HG03045 (cell line): Measurements from ENCODE around the gene COQ9.
"Not testable (repeated sequence)": the region's sequence is repeated elsewhere in the genome, so short reads cannot be mapped to it uniquely, and the experiment has no call there.

Source experiments
- ATAC-seq: cut with Tn5 transposase; IDR thresholded peaks from one replicate; pipeline ENCODE4 v1.9.1; 2021; ENCODE audit warnings: mild to moderate bottlenecking, moderate library complexity; ENCODE audit not compliant: unreplicated experiment

The COQ9 gene

DNA sequence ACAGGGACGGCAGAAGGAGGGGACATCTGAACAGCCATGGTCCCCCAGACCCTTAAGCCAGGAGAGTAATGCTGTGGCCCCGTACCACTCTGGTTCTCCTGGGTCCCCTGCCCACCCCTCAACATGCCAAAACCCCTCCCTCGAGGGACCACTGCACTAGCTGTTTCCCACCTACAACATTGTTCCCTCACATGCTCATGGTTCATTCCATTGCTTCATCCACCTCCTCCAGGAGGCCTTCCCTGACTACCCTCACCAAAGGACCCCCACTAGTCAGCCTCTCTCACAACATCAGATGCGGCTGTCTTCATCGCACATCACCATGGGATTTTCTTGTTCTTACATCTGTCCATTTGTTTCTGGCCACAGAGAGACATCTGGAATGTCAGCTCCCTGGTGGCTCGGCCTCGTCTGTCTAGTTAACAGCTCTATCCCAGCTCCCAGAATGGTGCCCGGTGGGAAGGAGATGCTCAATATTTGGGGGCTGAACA, 37.3 kb downstream of the COQ9 start:
- ATAC-seq, result no peak

DNA sequence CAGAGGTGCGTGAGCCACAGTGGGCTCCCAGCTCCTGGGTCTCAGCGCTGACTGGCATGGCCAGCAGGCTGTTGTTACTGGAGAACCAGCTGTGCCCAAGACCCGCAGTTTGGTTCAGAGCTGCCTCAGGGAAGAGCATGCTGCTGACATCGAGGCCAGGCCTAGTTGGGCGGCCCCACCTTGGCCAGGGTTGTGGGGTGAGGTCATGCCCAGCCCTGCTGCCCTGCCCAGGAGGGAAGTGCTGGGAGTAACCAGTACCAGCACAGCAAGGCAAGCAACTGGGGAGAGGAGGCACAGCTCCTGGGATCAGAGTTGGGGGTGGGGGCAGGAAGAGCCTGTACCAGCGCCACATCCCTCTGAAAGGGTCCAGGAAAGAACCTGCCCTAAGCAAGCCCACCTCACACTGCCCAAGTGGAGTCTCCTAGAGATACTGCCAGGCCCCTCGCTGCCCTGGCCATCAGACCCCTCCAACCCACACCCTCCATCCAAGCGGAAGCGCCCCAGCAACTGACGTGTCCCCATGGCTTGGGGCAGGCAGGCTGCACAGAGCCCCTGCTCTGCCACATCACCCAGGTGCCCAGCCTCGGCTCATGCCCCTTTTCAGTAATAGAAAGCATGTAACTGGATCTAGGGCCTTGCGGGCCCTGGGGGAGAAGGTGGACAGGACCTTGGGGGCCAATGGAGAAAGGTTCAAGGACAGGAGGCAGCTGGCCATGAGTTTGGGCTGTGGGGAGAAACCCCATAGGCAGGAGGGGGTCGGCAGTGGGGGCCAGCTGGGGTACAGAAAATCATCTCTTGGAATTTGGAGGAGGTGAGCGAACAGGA, 38.0 kb downstream of the COQ9 start:
- ATAC-seq, result no peak

DNA sequence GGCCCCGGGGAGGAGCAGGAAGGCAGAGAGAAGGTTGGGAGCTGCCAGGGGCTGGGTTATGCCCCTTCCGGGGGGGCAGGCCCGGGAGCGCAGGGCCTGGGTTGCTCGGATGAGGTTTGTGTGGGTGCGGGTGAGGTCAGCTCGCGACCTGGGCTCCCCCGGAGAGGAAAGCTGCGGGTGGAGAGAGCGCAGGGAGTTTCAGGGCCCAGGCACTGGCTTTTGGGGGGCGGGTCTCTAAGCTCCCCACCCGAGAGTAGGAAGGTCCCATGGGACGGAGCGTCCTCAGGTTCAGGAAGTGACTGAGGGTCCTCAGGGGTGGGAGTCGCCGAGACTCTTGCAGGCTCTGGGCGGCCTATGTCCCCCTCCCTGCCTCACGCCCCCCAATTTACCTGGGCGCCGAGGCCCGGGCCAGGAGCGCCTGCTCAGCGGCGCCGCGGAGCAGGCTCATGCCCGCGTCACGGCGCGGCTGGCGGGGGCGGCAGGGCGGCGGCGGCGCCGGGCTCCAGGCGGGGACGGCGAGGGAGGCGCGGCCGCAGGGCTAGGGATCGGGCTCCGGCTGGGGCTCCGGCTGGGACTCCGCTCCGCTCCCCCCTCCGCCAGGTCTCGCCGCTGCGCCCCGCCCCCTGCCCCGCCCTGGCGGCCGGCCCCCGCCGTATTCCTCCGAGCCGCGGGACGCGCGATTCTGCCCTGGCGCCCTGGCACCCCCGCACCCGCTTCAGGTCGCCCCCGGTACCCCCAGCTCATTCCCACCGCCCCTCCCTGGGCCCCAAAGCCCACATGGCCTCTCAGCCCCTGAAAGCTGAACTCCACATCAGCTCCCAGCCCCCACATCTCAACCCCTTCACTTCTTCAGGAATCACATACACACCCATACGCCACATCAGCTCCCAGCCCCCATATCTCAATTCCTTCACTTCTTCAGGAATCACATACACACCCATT, 38.9 kb downstream of the COQ9 start, which contains the start of gene DOK4:
TSS of gene DOK4 (minus strand) at position 578 of the 942 bp plus-strand sequence. CDS start 6,986 bp downstream, outside the sequence.
- peak; percentile 86 for ATAC-seq

DNA sequence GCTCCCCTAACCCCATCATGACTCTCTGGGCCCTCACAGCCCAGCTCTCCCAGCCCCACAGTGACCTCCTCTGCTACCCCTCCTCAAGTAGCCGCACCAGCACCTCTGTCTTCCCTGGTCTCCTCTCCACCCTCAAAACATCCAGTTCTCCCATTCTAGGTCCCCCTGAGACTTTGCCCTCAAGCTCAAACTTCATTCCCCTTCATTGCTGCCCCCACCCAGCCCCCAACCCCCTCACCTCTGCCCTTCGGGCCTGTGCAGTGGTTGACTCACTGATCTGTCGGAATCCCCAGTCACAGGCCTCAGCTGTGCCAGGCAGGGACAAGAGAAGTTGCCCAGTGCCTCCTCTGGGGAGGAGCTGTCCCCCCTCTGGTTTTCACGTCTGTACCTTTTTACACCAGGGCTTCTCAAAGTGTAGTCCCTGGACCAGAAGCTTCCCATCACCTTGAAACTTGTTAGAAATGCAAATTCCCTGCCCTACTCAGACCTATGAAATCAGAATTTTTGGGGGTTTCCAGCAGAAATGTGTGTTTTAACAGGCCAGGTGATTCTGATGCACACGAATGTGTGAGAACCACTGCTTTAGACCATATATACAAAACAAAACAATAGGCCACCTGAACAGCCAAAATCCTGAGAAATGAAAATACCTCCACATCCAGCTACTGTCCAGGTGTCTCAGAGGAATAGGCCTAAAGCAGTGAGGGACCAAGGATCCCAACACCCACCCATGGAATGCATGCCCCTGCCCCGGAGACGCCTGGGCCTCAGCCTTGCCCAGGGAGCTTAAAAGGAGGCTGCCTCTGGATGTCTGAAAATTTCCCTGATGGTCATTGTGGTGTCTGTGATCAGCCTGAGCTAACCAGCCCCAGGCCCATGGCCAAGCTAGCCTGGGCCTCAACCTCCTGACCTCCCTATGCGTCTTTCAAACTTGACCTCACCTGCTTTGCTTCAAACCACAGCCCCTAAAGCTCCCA, 39.9 kb downstream of the COQ9 start:
- ATAC-seq, result no peak

DNA sequence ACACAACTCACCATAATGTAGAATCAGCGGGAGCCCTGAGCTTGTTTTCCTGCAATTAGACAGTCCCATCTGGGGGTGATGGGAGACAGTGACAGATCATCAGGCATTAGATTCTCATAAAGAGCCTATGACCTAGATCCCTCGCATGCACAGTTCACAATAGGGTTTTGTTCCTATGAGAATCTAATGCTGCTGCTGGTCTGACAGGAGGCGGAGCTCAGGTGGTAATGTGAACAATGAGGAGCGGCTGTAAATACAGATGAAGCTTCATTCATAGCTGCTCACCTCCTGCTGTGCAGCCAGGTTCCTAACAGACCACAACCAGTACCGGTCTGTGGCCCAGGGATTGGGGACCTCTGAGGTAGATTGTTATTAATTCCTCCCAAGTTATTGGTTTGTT, 42.0 kb downstream of the COQ9 start:
- ATAC-seq, result no peak

DNA sequence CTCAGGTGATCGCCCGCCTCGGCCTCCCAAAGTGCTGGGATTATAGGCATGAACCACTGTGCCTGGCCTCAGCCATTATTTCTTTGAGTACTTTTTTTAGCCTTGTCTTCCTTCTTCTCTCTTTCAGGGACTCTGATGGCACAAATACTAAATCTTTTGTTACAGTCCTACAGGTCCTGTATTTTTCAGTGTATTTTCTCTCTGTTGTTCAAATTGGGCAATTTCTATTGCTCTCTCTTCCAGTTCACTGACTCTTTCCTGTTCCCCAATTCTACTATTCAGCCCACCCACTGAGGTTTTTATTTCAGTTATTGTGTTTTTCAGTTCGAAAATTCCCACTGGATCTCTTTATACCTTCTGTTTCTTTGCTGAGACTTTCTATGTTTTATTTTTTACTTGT, 46.5 kb downstream of the COQ9 start:
- ATAC-seq, result no peak

DNA sequence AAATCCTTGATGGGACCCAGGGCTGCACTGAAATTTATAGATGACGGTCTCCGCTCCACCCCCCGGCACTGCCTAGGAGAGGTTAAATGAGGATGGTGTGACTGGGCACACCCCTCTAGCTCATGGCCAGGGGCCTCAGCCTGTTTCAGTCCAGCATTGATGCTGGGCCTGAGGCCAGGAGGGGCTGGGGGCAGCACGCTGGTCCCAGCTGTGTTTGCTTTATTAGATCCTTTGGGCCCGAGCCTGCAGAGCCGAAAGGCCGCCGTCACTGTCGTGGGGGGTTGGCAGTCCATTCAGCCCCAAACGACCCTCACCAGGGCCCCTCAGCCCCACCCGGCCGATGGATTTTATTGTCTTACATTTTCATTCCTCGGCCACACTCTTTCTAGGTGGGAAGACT, 49.8 kb downstream of the COQ9 start:
- ATAC-seq, result no peak

DNA sequence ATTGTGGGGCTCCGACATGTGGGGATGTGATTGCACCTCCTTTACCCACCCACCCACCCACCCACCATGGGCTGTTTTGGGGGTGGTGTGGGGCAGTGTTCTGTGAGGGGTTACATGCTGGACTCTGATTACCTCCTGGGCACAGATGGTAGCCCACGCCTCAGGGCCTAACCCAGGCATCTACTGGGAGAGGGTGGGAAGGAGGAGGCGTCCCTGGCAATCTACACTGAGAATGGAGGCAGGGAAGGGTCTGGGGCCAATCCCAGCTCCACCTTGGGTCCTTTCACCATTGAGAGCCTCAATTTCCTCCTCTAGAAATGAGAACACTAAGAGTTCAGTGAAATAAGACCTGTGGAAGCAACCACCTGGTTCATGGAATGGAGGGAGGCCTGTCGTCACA, 50.8 kb downstream of the COQ9 start:
- ATAC-seq, result no peak

DNA sequence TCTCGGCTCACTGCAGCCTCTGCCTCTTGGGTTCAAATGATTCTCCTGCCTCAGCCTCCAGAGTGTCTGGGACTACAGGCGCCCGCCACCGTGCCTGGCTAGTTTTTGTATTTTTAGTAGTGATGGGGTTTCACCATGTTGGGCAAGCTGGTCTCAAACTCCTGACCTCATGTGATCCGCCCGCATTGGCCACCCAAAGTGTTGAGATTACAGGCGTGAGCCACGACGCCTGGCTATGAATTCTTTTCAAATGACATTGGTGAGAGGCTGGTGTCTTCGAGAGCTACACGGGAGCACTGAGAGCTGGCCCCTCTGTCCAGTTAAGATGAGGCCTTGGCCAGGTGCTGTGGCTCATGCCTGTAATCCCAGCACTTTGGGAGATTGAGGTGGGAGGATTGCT, 52.7 kb downstream of the COQ9 start:
- ATAC-seq, result not testable (repeated sequence)

DNA sequence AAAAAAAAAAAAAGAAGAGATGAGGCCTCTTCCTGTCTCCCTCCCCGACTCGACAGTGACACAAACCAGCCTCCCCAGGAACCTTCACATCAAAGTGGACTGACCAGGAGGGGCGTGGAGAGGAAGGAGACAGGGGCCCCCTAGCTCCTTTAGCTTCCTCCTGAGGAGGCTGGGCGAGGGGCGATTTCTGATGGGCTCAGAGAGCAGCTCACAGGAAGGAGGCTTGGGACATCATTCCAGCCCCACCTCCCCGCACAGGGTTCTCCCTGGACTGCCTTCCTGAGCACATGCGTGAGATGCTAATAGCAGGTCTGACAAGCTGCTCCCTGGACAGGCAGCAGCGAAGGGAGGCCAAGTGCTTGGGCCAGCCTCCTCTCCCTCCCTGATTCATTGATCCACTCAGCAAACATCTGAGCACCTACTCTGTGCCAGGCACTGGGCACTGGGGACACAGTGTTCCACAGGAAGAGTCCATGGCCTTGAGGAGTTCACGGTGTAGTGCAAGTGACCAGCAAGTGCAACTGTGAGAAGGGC, 53.4 kb downstream of the COQ9 start:
- no peak for ATAC-seq

DNA sequence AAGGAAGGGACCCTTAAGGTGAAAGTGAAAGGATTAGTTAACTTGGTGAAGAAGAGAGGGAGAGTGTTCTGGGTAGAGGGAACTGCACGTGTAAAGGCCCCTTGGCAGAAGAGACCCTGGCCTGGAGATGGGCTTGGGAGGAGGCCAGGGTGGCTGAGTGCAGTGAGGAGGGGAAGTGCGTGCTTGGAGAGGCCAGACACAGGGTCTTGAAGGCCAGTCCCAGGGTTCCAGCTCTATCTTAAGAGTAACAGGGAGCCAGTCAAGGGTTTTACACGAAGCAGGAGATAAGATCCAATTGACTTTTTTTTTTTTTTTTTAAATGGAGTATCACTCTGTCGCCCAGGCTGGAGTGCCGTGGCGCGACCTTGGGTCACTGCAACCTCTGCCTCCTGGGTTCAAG, 54.2 kb downstream of the COQ9 start:
- ATAC-seq, result no peak

DNA sequence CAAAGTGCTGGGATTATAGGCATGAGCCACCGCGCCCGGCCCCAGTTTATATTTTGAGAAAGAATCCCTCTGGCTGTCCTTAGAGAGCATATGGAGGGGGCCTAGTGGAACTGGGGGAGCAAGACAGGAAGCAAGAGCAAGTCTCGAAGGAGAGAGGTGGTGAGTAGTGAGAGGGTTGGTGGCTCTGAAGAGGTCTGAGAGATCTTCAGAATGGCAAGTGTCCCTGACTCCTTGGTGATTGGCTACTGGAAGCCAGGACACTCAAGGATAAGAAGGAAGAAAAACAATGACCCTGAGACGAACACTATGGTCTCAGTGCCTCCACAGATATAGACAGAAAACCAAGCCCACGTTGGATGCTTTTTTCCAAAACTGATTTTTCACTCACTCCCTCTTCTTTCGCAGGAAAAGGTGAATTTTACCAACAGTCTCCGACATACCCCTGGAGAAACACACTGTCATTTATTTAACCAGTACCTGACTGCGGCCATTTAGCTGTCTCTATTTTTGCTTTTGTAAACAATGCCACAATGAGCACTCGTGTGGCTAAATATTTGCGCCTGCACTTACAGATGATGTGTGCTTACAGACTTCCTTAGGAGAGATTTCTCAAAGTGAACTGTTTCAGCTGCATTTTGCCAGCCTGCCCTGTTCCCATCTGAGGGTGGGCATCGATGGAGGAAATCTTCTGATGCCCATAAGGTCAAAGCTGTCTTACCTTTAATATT, 54.9 kb downstream of the COQ9 start:
- no peak for ATAC-seq

DNA sequence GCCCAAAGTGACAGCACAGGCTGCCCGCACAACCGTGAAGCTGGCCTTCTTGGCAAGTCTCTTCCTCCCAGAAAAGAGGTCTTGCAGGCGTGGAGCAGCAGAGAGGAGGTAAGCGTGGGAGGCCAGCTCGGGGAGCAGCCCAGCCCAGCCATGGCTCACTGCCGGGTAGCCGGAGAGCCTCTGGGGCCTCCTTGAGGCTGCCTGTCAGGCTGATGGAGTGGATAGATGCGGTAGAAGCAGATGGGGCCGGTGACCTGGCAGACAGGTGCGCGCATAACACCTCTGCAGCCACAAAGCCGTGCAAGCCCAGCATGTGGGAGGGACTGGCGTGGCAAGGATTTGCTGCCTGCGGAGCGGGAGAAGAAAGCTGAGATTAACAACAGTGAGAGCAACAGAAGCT, 56.1 kb downstream of the COQ9 start:
- no peak for ATAC-seq

DNA sequence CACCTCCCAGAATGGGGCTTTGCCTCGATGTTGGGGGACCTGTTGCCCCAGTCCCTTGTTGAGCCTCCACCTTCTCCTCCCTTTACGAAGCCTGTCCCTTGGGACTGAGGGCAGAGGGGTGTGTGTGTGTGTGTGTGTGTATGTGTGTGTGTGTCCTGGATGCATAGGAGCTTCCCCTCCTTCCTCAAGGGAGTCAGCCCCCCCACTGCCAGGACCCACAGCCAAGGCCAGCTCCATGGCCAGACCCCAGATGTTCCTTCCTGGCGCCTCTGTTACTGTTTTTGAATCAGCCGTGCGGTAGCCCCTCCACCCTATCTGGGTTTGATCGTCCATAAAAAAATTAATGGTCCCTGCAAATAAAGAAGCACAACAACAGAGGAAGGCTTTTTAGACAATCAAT, 56.7 kb downstream of the COQ9 start:
- no peak for ATAC-seq

DNA sequence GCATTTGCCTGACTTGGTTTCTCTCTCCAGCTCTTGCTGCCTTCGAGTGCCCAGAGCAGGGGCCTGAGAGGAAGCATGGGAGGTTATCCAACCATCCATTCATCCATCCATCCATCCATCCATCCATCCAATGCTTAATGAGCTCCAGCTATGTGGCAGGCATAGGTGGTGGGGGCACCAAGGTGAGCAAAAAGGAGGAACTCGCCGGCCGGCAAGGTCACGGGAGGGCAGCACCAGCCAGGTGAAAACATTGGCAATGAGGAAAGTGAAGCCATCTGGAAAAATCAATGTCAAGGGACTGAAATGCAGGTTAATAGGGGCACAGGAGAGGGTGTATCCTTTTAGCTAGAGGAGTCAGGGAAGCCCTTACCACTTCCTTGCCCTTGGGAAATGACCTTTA, 57.2 kb downstream of the COQ9 start:
- no peak for ATAC-seq

DNA sequence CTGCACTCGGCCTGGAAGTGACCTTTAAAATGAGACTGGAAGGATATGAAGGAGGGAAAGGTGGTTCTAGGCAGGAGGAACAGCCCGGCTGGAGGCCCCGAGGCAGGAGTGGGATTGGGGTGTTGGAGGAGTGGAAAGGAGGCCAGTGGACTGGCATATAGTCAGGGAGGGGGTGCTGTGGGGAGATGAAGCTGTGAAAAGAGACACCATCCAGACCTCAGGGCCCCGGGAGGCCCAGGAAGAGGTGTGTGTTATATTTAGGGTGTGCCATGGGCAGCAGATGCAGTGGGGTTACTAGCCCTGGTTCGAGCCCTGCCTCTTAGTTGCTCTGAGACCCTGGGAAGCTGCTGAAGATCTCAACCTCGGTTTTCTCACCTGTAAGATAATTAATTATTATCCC, 57.9 kb downstream of the COQ9 start:
- ATAC-seq, result no peak

DNA sequence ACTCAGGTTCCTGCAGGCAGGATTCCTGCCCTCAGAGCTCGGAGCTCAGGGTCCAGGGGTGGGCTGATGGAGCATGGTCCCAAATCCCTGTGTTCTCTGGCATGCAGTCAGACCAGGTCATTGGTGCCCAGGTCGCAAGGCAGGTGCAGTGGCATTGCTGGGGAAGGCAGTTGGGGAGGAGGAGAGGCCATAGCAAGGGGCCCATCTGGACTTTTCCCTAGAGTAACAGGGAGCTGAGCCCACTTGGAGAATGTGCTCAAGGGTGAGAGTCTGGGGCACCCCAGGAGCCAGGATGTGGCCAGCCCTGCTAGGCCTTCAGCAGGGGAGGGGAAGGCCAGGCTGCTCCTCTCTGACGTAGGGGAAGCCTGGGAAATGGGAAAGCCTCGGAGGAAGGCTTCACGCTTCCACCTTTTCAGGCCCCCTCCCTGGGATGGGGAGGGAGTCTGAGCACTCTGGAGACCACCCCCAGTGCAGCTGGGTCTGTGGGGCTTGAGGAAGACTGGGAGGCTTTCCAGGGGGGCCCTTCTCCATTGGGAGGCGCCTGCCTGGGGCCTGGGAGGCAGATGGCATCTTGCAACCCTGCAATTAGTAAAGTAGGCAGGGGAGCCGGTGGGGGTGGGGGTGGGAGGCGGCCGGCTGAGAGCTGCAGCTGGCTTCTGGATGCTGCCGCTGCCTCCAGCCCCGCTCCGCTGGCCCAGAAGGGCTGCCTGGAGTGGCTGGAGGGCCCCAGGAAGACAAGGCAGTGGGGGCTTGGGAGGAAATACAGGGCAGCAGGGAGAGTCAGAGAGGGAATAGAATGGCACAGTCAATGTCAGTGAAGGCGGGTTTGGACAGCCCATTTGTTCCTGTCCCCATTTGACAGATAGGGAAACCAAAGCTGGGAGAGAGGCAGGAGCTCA, 60.1 kb downstream of the COQ9 start:
- no peak for ATAC-seq

DNA sequence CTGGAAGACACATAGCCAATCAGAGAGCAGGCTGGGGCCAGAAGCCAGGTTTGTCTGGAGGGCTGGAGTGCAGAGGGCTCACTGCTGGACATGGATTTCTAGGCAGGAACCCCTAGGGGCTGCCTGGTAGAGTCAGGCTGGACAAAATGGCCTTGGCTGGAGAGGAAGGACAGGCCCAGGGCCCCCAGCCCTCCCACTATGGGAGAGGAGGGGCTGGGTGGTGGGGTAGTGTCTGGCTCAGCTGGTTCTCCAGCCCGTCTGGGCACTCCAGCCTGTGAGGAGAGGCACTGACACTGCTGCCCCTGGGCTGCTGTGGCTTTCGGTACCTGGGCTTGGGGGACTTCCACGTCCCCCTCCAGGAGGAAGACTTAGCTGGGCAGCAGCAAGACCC, 60.8 kb downstream of the COQ9 start:
- no peak for ATAC-seq
